Gastroesophageal sphincter (tissue), 3 donors: ENCODE measurements around the gene OGFR.

Experiments used
- POLR2A ChIP-seq, 2 donors: fragments of 450-650 bp; IDR thresholded peaks; one replicate each; pipeline ENCODE4 v1.6.1; 2017; ENCODE audit warnings: antibody characterized with exemption in 2 of 2, mild to moderate bottlenecking in 2 of 2, moderate library complexity in 1 of 2
- TF ChIP-seq, protein P1 (sequence below), 4 experiments: fragments of 200-600 bp in 2 of 4; fragments of 450-650 bp in 2 of 4; sonication (generic) in 1 of 4; IDR thresholded peaks; one replicate each; pipeline ENCODE4 v1.5.1; 2017 to 2019; ENCODE audit warnings: antibody characterized with exemption in 4 of 4, mild to moderate bottlenecking in 2 of 4, moderate library complexity in 2 of 4

DNA sequence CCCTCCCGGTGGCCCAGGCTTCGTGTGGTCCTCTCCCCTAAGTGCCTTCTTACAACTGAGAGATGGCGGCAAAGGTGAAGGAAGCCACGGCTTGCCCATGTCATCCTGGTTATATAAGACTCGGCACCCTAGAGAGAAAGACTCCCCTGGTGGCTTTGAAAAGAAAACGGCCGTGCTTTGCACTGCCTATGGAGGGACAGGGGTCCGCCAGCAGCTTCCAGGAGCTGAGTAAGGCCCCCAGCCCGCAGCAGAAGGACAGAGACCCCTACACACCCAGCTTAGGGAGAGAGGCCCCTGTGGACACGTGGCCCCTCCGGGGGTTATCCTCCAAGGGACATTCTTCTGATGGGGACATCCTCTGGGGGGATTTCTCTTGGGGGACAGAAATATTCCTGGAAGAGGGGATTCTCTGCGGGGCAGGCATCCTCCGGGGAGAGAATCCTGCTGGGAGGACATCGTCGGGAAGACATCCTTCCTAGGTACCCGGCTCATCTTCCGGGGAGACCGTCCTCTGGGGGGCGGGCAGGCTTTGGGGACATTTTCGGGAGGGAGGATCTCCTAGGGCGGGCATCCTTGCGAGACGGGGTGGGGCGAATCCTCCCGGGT, 511 bp upstream of the OGFR start:
- TF ChIP-seq, protein P1, sequence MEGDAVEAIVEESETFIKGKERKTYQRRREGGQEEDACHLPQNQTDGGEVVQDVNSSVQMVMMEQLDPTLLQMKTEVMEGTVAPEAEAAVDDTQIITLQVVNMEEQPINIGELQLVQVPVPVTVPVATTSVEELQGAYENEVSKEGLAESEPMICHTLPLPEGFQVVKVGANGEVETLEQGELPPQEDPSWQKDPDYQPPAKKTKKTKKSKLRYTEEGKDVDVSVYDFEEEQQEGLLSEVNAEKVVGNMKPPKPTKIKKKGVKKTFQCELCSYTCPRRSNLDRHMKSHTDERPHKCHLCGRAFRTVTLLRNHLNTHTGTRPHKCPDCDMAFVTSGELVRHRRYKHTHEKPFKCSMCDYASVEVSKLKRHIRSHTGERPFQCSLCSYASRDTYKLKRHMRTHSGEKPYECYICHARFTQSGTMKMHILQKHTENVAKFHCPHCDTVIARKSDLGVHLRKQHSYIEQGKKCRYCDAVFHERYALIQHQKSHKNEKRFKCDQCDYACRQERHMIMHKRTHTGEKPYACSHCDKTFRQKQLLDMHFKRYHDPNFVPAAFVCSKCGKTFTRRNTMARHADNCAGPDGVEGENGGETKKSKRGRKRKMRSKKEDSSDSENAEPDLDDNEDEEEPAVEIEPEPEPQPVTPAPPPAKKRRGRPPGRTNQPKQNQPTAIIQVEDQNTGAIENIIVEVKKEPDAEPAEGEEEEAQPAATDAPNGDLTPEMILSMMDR (IDR thresholded peaks at IDR 0.05) = peak in 1 of 4 experiments; percentile 12
- no peak for TF ChIP-seq POLR2A (IDR thresholded peaks at IDR 0.05)
